ENCODE results near the gene MPZL3.
A peak's percentile ranks its signal among the peaks of the same experiment; 100 is the strongest.

Gene MPZL3

GRCh38 chr11:118281284-118281683 lies 29.1 kb upstream of the MPZL3 start:
- DNase-seq (ENCODE audit: low read depth): peak; percentile 73
- no peak overlapping the region for H3K4me3 ChIP-seq (ENCODE audit: low read depth, low read length)
- no peak for TF ChIP-seq CTCF (IDR thresholded peaks at IDR 0.05; ENCODE audit: insufficient read depth, low read depth, low read length, missing control alignments)

DNA sequence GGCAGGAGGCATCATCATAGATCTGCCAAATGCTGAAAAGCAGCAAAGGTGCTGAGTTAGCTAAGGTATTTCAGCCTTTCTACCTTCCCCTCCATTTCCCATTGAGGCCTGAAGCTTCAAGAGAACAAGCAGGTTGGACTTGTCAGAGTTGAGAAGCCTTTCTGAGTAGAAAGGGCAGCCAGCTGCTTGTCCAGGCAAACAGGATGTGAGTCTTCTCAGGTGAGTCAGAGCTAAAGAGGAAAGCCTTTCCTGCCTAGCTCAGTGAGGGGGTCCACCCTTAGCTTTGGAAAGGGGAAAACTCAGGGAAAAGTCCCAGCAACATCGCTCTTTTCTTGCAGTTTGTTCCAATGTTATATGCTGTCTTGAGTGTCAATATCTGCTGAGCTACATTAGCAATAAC lies 25.1 kb upstream of the MPZL3 start:
- DNase-seq (ENCODE audit: low read depth): peak; percentile 73
- TF ChIP-seq CTCF (IDR thresholded peaks at IDR 0.05; ENCODE audit: insufficient read depth, low read depth, low read length, missing control alignments): no peak

DNA sequence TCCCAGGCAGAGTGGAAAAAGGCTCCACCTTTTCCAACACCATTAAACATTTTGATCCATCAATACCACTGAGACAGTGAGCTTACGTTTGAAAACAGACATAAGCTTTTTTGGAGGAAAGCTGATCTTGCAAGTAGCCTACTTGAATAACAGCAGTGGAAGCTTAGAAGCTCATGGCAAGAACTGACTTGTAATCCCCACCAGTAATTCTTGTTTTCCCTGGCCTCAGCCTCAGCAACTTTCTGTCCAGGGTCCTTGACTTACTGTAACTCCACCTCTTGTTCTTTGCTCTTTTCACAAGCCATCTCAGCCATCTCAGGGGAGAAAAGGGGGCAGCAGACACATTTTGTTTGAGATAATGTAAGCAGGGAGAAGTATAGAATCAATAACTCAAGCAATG lies 24.3 kb upstream of the MPZL3 start:
- no peak for DNase-seq (ENCODE audit: low read depth)
- TF ChIP-seq CTCF (IDR thresholded peaks at IDR 0.05; ENCODE audit: insufficient read depth, low read depth, low read length, missing control alignments): no peak
- no peak overlapping the region for H3K4me3 ChIP-seq (ENCODE audit: low read depth, low read length)

More for the DNA sequence above, 25.1 kb upstream of the MPZL3 start:
- no peak overlapping the region for H3K4me3 ChIP-seq (ENCODE audit: low read depth, low read length)

DNA sequence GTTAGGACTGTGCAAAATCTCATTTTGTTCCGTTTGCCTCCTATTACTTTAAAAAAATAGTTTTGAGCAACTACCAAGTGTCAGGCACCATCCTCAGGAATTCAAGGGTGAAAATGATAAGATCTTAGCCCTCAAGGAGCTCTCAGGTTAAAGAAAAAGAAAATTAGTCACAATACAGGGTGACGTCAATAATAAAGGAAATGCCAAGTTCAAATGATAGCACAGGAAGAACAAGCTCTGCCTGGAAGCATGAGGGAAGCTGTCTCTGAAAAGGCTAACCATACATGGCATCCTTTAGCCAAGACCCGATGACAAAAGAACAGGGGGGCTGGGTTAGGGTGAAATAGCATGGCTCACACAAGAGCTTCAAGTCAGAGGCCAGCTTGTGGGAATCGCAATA lies 23.0 kb upstream of the MPZL3 start:
- no peak overlapping the region for H3K4me3 ChIP-seq (ENCODE audit: low read depth, low read length)
- no peak for TF ChIP-seq CTCF (IDR thresholded peaks at IDR 0.05; ENCODE audit: insufficient read depth, low read depth, low read length, missing control alignments)
- no peak for DNase-seq (ENCODE audit: low read depth)

DNA sequence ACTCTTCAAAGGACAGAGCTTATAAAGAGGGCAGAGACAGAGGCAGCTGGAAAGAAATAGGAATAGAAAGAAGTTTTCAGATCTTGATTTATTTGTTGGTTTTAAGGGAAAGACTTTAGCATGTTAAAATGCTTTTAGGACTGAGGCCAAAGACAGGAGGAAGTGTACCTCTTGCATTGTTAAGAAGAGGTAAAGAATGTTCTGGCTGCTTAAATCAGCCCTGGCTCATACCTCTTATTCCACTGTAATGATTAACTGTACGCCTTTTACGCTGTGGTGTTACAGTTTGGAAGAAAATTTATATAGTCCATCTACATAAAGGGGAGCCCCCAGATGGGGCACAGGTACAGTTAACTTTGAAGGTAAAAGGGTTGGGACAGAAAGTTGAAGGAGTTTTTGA lies 22.0 kb upstream of the MPZL3 start:
- DNase-seq (ENCODE audit: low read depth): no peak
- H3K4me3 ChIP-seq (ENCODE audit: low read depth, low read length): no peak overlapping the region
- no peak for TF ChIP-seq CTCF (IDR thresholded peaks at IDR 0.05; ENCODE audit: insufficient read depth, low read depth, low read length, missing control alignments)

GRCh38 chr11:118272001-118272400 lies 19.8 kb upstream of the MPZL3 start:
- DNase-seq (ENCODE audit: low read depth): no peak

More at GRCh38 chr11:118272001-118272400, 19.8 kb upstream of the MPZL3 start:
- TF ChIP-seq CTCF (IDR thresholded peaks at IDR 0.05; ENCODE audit: insufficient read depth, low read depth, low read length, missing control alignments): no peak
- no peak overlapping the region for H3K4me3 ChIP-seq (ENCODE audit: low read depth, low read length)
